Measurements from ENCODE around the gene PHF3.

Gene PHF3

GRCh38 chr6:63672582-63673129 is 37.1 kb downstream of the PHF3 start:
- DNase-seq (ENCODE audit: low read depth): no peak
- TF ChIP-seq CTCF (IDR thresholded peaks at IDR 0.05; ENCODE audit: low read depth, low read length, missing control alignments): no peak
- no peak overlapping the region for H3K4me3 ChIP-seq (ENCODE audit: low read depth, low read length)
- in situ Hi-C loops (cut with HindIII; ENCODE audit: low sequenced_read_pairs): no loop called here

GRCh38 chr6:63673692-63674091 is 38.1 kb downstream of the PHF3 start:
- no peak overlapping the region for H3K4me3 ChIP-seq (ENCODE audit: low read depth, low read length)
- no peak for DNase-seq (ENCODE audit: low read depth)
- in situ Hi-C loops (cut with HindIII; ENCODE audit: low sequenced_read_pairs): no loop called here
- no peak for TF ChIP-seq CTCF (IDR thresholded peaks at IDR 0.05; ENCODE audit: low read depth, low read length, missing control alignments)

GRCh38 chr6:63674635-63675034 is 39.0 kb downstream of the PHF3 start:
- no peak for DNase-seq (ENCODE audit: low read depth)
- TF ChIP-seq CTCF (IDR thresholded peaks at IDR 0.05; ENCODE audit: low read depth, low read length, missing control alignments): no peak
- no peak overlapping the region for H3K4me3 ChIP-seq (ENCODE audit: low read depth, low read length)
- in situ Hi-C loops (cut with HindIII; ENCODE audit: low sequenced_read_pairs): no loop called here

GRCh38 chr6:63675138-63675537 is 39.5 kb downstream of the PHF3 start:
- DNase-seq (ENCODE audit: low read depth): no peak
- in situ Hi-C loops (cut with HindIII; ENCODE audit: low sequenced_read_pairs): no loop called here
- no peak for TF ChIP-seq CTCF (IDR thresholded peaks at IDR 0.05; ENCODE audit: low read depth, low read length, missing control alignments)
- no peak overlapping the region for H3K4me3 ChIP-seq (ENCODE audit: low read depth, low read length)

GRCh38 chr6:63676412-63677114 is 41.0 kb downstream of the PHF3 start:
- in situ Hi-C loops (cut with HindIII; ENCODE audit: low sequenced_read_pairs): no loop called here
- DNase-seq (ENCODE audit: low read depth): no peak
- TF ChIP-seq CTCF (IDR thresholded peaks at IDR 0.05; ENCODE audit: low read depth, low read length, missing control alignments): no peak
- no peak overlapping the region for H3K4me3 ChIP-seq (ENCODE audit: low read depth, low read length)

- in situ Hi-C loops (cut with HindIII; ENCODE audit: low sequenced_read_pairs): no loop called here
- H3K4me3 ChIP-seq (ENCODE audit: low read depth, low read length): no peak overlapping the region
- no peak for TF ChIP-seq CTCF (IDR thresholded peaks at IDR 0.05; ENCODE audit: low read depth, low read length, missing control alignments)
- no peak for DNase-seq (ENCODE audit: low read depth)
Observed at GRCh38 chr6:63677282-63677681, 41.7 kb downstream of the PHF3 start.

Data from astrocyte of the cerebellum (primary cell).